Measurements from ENCODE around the gene SCO2.

- TF ChIP-seq CTCF (IDR thresholded peaks at IDR 0.05) (no peak), POLR2AphosphoS5 (IDR thresholded peaks at IDR 0.05) (no peak), POLR2A (IDR thresholded peaks at IDR 0.05) (no peak)
Observed at GRCh38 chr22:50563413-50564160, 38.2 kb upstream of the SCO2 start.

Data from breast epithelium (tissue), 3 donors.